Mesenchymal stem cell (in vitro differentiated cells and primary cell): ENCODE data around the gene ADAM12.

Experiments
- DNase-seq: peaks from one replicate; pipeline ENCODE4 v3.0.0-alpha.2; 2013
- H2AFZ ChIP-seq: one replicate; pipeline ENCODE4 v1.6.1; 2013; ENCODE audit warnings: low read depth, mild to moderate bottlenecking, control low read depth, inconsistent platforms, low read length, moderate library complexity
- H2AK5ac ChIP-seq: 2 replicates; pipeline ENCODE4 v1.6.1; 2013; ENCODE audit warnings: low read length, moderate library complexity, mild to moderate bottlenecking, inconsistent platforms; ENCODE audit not compliant: severe bottlenecking
- H2BK120ac ChIP-seq: one replicate; pipeline ENCODE4 v1.6.1; 2013; ENCODE audit warnings: low read depth, mild to moderate bottlenecking, inconsistent platforms, low read length, moderate library complexity
- H2BK12ac ChIP-seq, 2 experiments: one replicate each; pipeline ENCODE4 v1.6.1; 2013; ENCODE audit warnings: inconsistent platforms in 2 of 2, low read length in 2 of 2, mild to moderate bottlenecking in 2 of 2, moderate library complexity in 2 of 2, control low read depth in 1 of 2
- H2BK15ac ChIP-seq: one replicate; pipeline ENCODE4 v1.6.1; 2013; ENCODE audit warnings: mild to moderate bottlenecking, low read depth, inconsistent platforms; ENCODE audit not compliant: poor library complexity, severe bottlenecking
- H2BK5ac ChIP-seq: 2 replicates; pipeline ENCODE4 v1.6.1; 2013; ENCODE audit warnings: low read depth, mild to moderate bottlenecking, low read length, control low read depth, inconsistent platforms; ENCODE audit not compliant: poor library complexity, severe bottlenecking
- H3K14ac ChIP-seq, 2 experiments: one replicate each; pipeline ENCODE4 v1.6.1; 2013; ENCODE audit warnings: inconsistent platforms in 2 of 2, low read length in 2 of 2, control low read depth in 1 of 2, mild to moderate bottlenecking in 1 of 2, moderate library complexity in 1 of 2
- H3K18ac ChIP-seq, 2 experiments: one replicate each; pipeline ENCODE4 v1.6.1; 2013; ENCODE audit warnings: inconsistent platforms in 2 of 2, low read length in 2 of 2, control low read depth in 1 of 2, low read depth in 1 of 2, mild to moderate bottlenecking in 1 of 2
- H3K23ac ChIP-seq, 2 experiments: one replicate each; pipeline ENCODE4 v1.6.1; 2013; ENCODE audit warnings: inconsistent platforms in 2 of 2, low read length in 2 of 2, mild to moderate bottlenecking in 2 of 2, moderate library complexity in 2 of 2, control low read depth in 1 of 2
- H3K27ac ChIP-seq: 2 replicates; pipeline ENCODE4 v1.5.1; 2013; ENCODE audit warnings: mild to moderate bottlenecking, moderate library complexity, low read length, control low read depth, inconsistent platforms; ENCODE audit not compliant: poor library complexity, severe bottlenecking
- H3K27me3 ChIP-seq, 2 experiments: 2 replicates each; pipeline versions ENCODE4 v1.6.1 to v1.7.0; 2013; ENCODE audit warnings: low read length in 2 of 2, mild to moderate bottlenecking in 2 of 2, moderate library complexity in 2 of 2, control low read depth in 1 of 2, inconsistent platforms in 1 of 2; ENCODE audit not compliant: control insufficient read depth in 1 of 2, insufficient read depth in 1 of 2
- H3K36me3 ChIP-seq, 2 experiments: 2 replicates each; pipeline versions ENCODE4 v1.6.1 to v1.7.0; 2013; ENCODE audit warnings: low read length in 2 of 2, control low read depth in 1 of 2, inconsistent platforms in 1 of 2, low read depth in 1 of 2, mild to moderate bottlenecking in 1 of 2; ENCODE audit not compliant: insufficient read depth in 2 of 2, control insufficient read depth in 1 of 2
- H3K4ac ChIP-seq, 2 experiments: one replicate each; pipeline ENCODE4 v1.6.1; 2013; ENCODE audit warnings: inconsistent platforms in 2 of 2, low read length in 2 of 2, mild to moderate bottlenecking in 2 of 2, moderate library complexity in 2 of 2, control low read depth in 1 of 2, low read depth in 1 of 2
- H3K4me1 ChIP-seq: 2 replicates; pipeline ENCODE4 v1.6.1; 2013; ENCODE audit warnings: low read depth, low read length, control low read depth; ENCODE audit not compliant: control insufficient read depth, insufficient read depth
- H3K4me2 ChIP-seq: 2 replicates; pipeline ENCODE4 v1.6.1; 2013; ENCODE audit warnings: low read length, mild to moderate bottlenecking, inconsistent platforms; ENCODE audit not compliant: poor library complexity, severe bottlenecking
- H3K4me3 ChIP-seq, 2 experiments: 2 replicates each; pipeline versions ENCODE4 v1.5.1 to v1.7.0; 2013; ENCODE audit warnings: low read length in 2 of 2, mild to moderate bottlenecking in 2 of 2, control low read depth in 1 of 2, low read depth in 1 of 2; ENCODE audit not compliant: insufficient read depth in 1 of 2
- H3K79me1 ChIP-seq: replicated peaks from 2 replicates; pipeline ENCODE4 v1.6.1; 2013; ENCODE audit warnings: mild to moderate bottlenecking, control low read depth, low read length, inconsistent platforms; ENCODE audit not compliant: poor library complexity, severe bottlenecking
- H3K9ac ChIP-seq: 2 replicates; pipeline ENCODE4 v1.7.0; 2013; ENCODE audit warnings: mild to moderate bottlenecking, low read length, moderate library complexity
- H3K9me3 ChIP-seq: 2 replicates; pipeline ENCODE4 v1.7.0; 2013; ENCODE audit warnings: mild to moderate bottlenecking, low read length; ENCODE audit not compliant: control insufficient read depth
- H4K8ac ChIP-seq: one replicate; pipeline ENCODE4 v1.6.1; 2013; ENCODE audit warnings: inconsistent platforms, mild to moderate bottlenecking, low read length, moderate library complexity
- H4K91ac ChIP-seq: one replicate; pipeline ENCODE4 v1.6.1; 2013; ENCODE audit warnings: mild to moderate bottlenecking, low read length, inconsistent platforms
- WGBS: methylation state at CpG from one replicate; pipeline ENCODE4 v1.1.7; 2013; ENCODE audit warnings: mixed read lengths; 5-methylcytosine and 5-hydroxymethylcytosine counted together

The ADAM12 gene

GRCh38 chr10:126374435-126374834 lies 13.8 kb downstream of the ADAM12 start:
- peaks cover 2% of the 10 kb centered on the region for H3K4me1 ChIP-seq
- no peak overlapping the region for H3K9ac ChIP-seq
- H2BK120ac ChIP-seq = no peak overlapping the region
- no peak overlapping the region for H2BK15ac ChIP-seq
- H3K4me3 ChIP-seq = no peak overlapping the region
- no peak overlapping the region for H3K4ac ChIP-seq
- no peak overlapping the region for H2BK5ac ChIP-seq
- DNase-seq = no peak
- WGBS = no CpG with 5 or more reads among the region's 2 CpGs
- no peak overlapping the region for H2AK5ac ChIP-seq
- H4K91ac ChIP-seq = no peak overlapping the region
- H3K18ac ChIP-seq = no peak overlapping the region
- H3K27ac ChIP-seq = no peak overlapping the region
- no peak overlapping the region for H3K14ac ChIP-seq
- peaks cover 0 to 48% of the 10 kb centered on the region in 2 experiments for H3K36me3 ChIP-seq
- no peaks in the 10 kb centered on the region for H3K27me3 ChIP-seq
- H3K23ac ChIP-seq = no peak overlapping the region
- no peak overlapping the region for H4K8ac ChIP-seq
- peaks cover 8% of the 10 kb centered on the region for H3K9me3 ChIP-seq
- H3K79me1 ChIP-seq = peaks cover 18% of the 10 kb centered on the region
- H3K4me2 ChIP-seq = no peak overlapping the region
- H2AFZ ChIP-seq = no peak overlapping the region
- no peak overlapping the region for H2BK12ac ChIP-seq

- H4K91ac ChIP-seq = no peak overlapping the region
- H3K9ac ChIP-seq = no peak overlapping the region
- H3K4me1 ChIP-seq = peaks cover 2% of the 10 kb centered on the region
- peaks cover 22% of the 10 kb centered on the region for H3K79me1 ChIP-seq
- H3K36me3 ChIP-seq = peaks cover 0 to 48% of the 10 kb centered on the region in 2 experiments
- H2AK5ac ChIP-seq = no peak overlapping the region
- peaks cover 8% of the 10 kb centered on the region for H3K9me3 ChIP-seq
- H2BK15ac ChIP-seq = no peak overlapping the region
- DNase-seq = peak; percentile 79
- H3K14ac ChIP-seq = no peak overlapping the region
- 75% methylated on average over 1 of the region's 1 CpG for WGBS
- H4K8ac ChIP-seq = no peak overlapping the region
- no peak overlapping the region for H3K27ac ChIP-seq
- H2AFZ ChIP-seq = no peak overlapping the region
- H3K4ac ChIP-seq = no peak overlapping the region
- H2BK120ac ChIP-seq = no peak overlapping the region
- H3K18ac ChIP-seq = no peak overlapping the region
- H3K4me2 ChIP-seq = no peak overlapping the region
- H2BK12ac ChIP-seq = no peak overlapping the region
- no peak overlapping the region for H3K23ac ChIP-seq
- no peaks in the 10 kb centered on the region for H3K27me3 ChIP-seq
- no peak overlapping the region for H2BK5ac ChIP-seq
- no peak overlapping the region for H3K4me3 ChIP-seq
Observed at GRCh38 chr10:126373972-126374371, 14.3 kb downstream of the ADAM12 start.

GRCh38 chr10:126373147-126373546 lies 15.1 kb downstream of the ADAM12 start:
- peaks cover 22% of the 10 kb centered on the region for H3K79me1 ChIP-seq
- no peak overlapping the region for H3K23ac ChIP-seq
- H3K18ac ChIP-seq = peak overlapping the region in 1 of 2 experiments; percentile 6
- H3K4ac ChIP-seq = peak overlapping the region in 1 of 2 experiments; percentile 1
- peaks cover 2% of the 10 kb centered on the region for H3K4me1 ChIP-seq
- 95% methylated on average over 4 of the region's 4 CpGs for WGBS
- H2BK5ac ChIP-seq = no peak overlapping the region
- H4K91ac ChIP-seq = peak overlapping the region; percentile 53
- no peak overlapping the region for H3K9ac ChIP-seq
- peaks cover 0 to 52% of the 10 kb centered on the region in 2 experiments for H3K36me3 ChIP-seq
- no peak overlapping the region for H2BK120ac ChIP-seq
- no peak for DNase-seq
- no peaks in the 10 kb centered on the region for H3K27me3 ChIP-seq
- no peak overlapping the region for H2AFZ ChIP-seq
- no peak overlapping the region for H3K4me2 ChIP-seq
- H2AK5ac ChIP-seq = no peak overlapping the region
- H3K4me3 ChIP-seq = no peak overlapping the region
- peaks cover 8% of the 10 kb centered on the region for H3K9me3 ChIP-seq
- peak overlapping the region; percentile 79 for H4K8ac ChIP-seq
- H2BK15ac ChIP-seq = no peak overlapping the region
- H2BK12ac ChIP-seq = peak overlapping the region in 1 of 2 experiments; percentile 82
- no peak overlapping the region for H3K27ac ChIP-seq
- H3K14ac ChIP-seq = no peak overlapping the region

- H3K23ac ChIP-seq = no peak overlapping the region
Observed at GRCh38 chr10:126372396-126372795, 15.9 kb downstream of the ADAM12 start.

More at GRCh38 chr10:126372396-126372795, 15.9 kb downstream of the ADAM12 start:
- no peak overlapping the region for H2BK12ac ChIP-seq
- H2AK5ac ChIP-seq = no peak overlapping the region
- no peak overlapping the region for H2BK15ac ChIP-seq
- no peaks in the 10 kb centered on the region for H3K27me3 ChIP-seq
- H3K9me3 ChIP-seq = peaks cover 8% of the 10 kb centered on the region
- no peak overlapping the region for H3K27ac ChIP-seq
- H2AFZ ChIP-seq = no peak overlapping the region
- no peak overlapping the region for H3K4me3 ChIP-seq
- no peak overlapping the region for H3K14ac ChIP-seq
- H4K8ac ChIP-seq = no peak overlapping the region
- H3K4ac ChIP-seq = no peak overlapping the region
- DNase-seq = no peak
- no peak overlapping the region for H2BK120ac ChIP-seq
- WGBS = no CpG with 5 or more reads among the region's 1 CpG
- H3K4me2 ChIP-seq = no peak overlapping the region
- H3K79me1 ChIP-seq = peaks cover 22% of the 10 kb centered on the region
- H3K4me1 ChIP-seq = peaks cover 2% of the 10 kb centered on the region
- peaks cover 0 to 53% of the 10 kb centered on the region in 2 experiments for H3K36me3 ChIP-seq
- H4K91ac ChIP-seq = no peak overlapping the region
- no peak overlapping the region for H3K18ac ChIP-seq
- no peak overlapping the region for H2BK5ac ChIP-seq
- no peak overlapping the region for H3K9ac ChIP-seq
